BE2C (cell line): ENCODE results near the gene MGMT.

ENCODE experiments used
- DNase-seq: peaks from one replicate; pipeline ENCODE4 v3.0.0-alpha.2; 2020
- H3K27me3 ChIP-seq: fragments of 250-450 bp; sonication (Bioruptor Pico); 2 replicates; pipeline ENCODE4 v1.5.1; 2020; ENCODE audit warnings: mild to moderate bottlenecking
- H3K36me3 ChIP-seq: fragments of 250-450 bp; sonication (Bioruptor Pico); 2 replicates; pipeline ENCODE4 v1.5.1; 2020; ENCODE audit warnings: mild to moderate bottlenecking
- H3K4me1 ChIP-seq: fragments of 250-450 bp; sonication (Bioruptor Pico); 2 replicates; pipeline ENCODE4 v1.5.1; 2020
- H3K4me3 ChIP-seq: 2 replicates; pipeline ENCODE4 v1.5.1; 2011; ENCODE audit warnings: low read depth, low read length
- H3K9me3 ChIP-seq: fragments of 250-450 bp; sonication (Bioruptor Pico); 2 replicates; pipeline ENCODE4 v1.5.1; 2020
- TF ChIP-seq, protein P1 (sequence below): IDR thresholded peaks from 2 replicates; pipeline ENCODE4 v1.5.1; 2012; ENCODE audit warnings: mild to moderate bottlenecking, low read depth, low read length

Gene MGMT

DNA sequence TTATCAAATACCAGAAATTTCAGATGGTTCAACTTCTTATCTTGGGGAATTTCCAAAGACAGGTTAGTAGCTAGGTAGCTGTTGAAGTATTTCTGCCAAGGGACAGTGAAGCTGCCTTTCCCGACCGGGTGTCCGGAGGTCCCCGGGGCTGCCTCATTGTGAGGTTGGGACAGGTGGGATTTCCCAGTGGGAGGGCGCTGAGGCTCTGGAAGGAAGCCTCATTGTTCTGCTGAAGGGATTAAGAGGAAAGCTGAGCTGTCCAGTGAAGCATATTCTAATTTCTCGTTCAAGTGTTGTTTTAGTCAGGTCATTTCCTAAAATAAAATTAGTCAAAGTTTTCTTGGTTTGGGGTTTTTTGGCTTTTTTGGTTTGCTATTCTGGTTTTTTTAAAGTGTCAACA lies 244.2 kb downstream of the MGMT start:
- no peaks in the 10 kb centered on the region for H3K27me3 ChIP-seq

DNA sequence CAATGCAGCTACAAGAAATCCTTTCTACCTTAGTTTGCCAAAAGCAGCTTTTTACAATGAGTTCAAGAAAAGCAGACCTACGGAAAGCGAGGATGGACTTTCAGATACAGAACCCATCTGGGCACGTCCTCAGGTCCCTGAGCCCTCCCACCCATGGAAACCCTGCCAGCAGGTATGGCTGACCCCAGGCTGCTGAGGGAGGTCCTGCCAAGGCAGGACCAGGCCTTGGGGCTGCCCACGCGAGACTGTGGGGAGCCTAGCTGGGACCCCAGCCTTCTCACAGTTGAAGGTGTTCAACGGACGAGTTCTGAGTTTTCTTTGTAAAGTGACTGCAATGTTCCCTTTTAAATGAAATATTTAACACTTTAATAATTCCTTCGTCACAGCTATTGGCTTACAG lies 245.0 kb downstream of the MGMT start:
- Histone ChIP-seq H3K4me3 (no peak overlapping the region), H3K27me3 (no peaks in the 10 kb centered on the region), H3K4me1 (no peaks in the 10 kb centered on the region), H3K36me3 (no peaks in the 10 kb centered on the region), H3K9me3 (no peaks in the 10 kb centered on the region)
- TF ChIP-seq, protein P1, sequence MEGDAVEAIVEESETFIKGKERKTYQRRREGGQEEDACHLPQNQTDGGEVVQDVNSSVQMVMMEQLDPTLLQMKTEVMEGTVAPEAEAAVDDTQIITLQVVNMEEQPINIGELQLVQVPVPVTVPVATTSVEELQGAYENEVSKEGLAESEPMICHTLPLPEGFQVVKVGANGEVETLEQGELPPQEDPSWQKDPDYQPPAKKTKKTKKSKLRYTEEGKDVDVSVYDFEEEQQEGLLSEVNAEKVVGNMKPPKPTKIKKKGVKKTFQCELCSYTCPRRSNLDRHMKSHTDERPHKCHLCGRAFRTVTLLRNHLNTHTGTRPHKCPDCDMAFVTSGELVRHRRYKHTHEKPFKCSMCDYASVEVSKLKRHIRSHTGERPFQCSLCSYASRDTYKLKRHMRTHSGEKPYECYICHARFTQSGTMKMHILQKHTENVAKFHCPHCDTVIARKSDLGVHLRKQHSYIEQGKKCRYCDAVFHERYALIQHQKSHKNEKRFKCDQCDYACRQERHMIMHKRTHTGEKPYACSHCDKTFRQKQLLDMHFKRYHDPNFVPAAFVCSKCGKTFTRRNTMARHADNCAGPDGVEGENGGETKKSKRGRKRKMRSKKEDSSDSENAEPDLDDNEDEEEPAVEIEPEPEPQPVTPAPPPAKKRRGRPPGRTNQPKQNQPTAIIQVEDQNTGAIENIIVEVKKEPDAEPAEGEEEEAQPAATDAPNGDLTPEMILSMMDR, result no peak
- DNase-seq, result no peak

More for the DNA sequence above, 244.2 kb downstream of the MGMT start:
- no peaks in the 10 kb centered on the region for H3K9me3 ChIP-seq
- H3K4me1 ChIP-seq, result no peaks in the 10 kb centered on the region
- H3K4me3 ChIP-seq, result no peak overlapping the region
- no peak for DNase-seq
- TF ChIP-seq, protein P1, result no peak
- H3K36me3 ChIP-seq, result no peaks in the 10 kb centered on the region

DNA sequence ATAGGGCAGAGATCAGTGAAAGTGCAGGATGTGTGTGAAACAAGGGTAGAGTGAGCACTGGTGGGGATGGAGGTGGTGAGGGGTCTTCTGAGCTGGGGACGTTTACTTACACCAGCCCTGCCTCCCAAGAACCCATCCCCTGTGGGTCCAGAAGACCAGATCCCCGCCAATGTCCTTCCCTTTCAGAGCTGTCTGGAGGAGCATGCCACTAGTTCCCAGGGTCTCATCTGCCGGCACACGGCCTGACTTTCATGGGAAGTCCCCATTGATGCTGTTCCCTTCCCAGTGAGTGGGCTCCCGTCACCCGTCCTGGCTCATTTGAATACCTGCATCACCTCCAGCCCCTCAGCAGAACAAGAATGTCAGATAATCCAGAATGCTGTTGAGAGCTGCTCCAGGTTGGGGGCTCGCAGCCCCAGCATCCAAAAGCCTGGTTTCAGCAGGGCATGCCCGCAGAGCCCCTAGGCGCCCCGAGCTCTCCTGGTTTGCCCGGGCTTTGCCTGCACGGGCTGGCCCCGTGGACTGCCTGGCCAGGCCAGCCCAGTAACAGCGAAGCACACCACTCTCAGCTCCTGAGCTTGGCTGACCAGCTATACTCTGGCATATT lies 246.7 kb downstream of the MGMT start:
- DNase-seq, result no peak
- H3K36me3 ChIP-seq, result no peaks in the 10 kb centered on the region
- TF ChIP-seq, protein P1, result no peak
- no peaks in the 10 kb centered on the region for H3K27me3 ChIP-seq
- no peaks in the 10 kb centered on the region for H3K9me3 ChIP-seq
- H3K4me1 ChIP-seq, result no peaks in the 10 kb centered on the region
- H3K4me3 ChIP-seq, result no peak overlapping the region

- Histone ChIP-seq H3K4me1 (no peaks in the 10 kb centered on the region), H3K27me3 (no peaks in the 10 kb centered on the region), H3K36me3 (no peaks in the 10 kb centered on the region), H3K9me3 (no peaks in the 10 kb centered on the region), H3K4me3 (no peak overlapping the region)
- no peak for DNase-seq
- TF ChIP-seq, protein P1, result no peak
Measured at GRCh38 chr10:129715805-129716204, 248.8 kb downstream of the MGMT start.

GRCh38 chr10:129716211-129716681 lies 249.2 kb downstream of the MGMT start:
- TF ChIP-seq, protein P1, result no peak
- H3K9me3 ChIP-seq, result no peaks in the 10 kb centered on the region
- no peaks in the 10 kb centered on the region for H3K4me1 ChIP-seq
- no peaks in the 10 kb centered on the region for H3K36me3 ChIP-seq
- no peak for DNase-seq
- no peak overlapping the region for H3K4me3 ChIP-seq
- no peaks in the 10 kb centered on the region for H3K27me3 ChIP-seq

DNA sequence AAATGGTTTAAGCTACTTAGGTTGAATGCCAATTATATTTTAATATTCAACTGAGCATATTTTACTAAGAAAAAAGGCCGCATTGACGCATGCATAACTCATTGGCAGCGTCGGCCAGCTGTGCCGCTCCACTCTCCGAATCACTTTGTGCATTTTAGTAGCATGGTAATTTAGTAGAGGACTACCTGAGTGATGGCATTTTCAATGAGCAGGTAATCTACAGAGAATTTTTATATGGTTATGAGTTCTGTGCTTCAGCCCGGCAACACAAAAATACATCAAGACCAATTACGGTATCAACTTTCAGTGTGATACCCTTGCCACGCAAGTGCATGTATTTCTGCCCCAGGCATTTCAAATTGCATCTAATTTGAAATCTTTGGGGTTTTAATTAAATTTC lies 249.8 kb downstream of the MGMT start:
- Histone ChIP-seq H3K27me3 (no peaks in the 10 kb centered on the region), H3K36me3 (no peaks in the 10 kb centered on the region), H3K9me3 (no peaks in the 10 kb centered on the region), H3K4me3 (no peak overlapping the region), H3K4me1 (no peaks in the 10 kb centered on the region)
- no peak for DNase-seq
- TF ChIP-seq, protein P1, result no peak
